PC-9 (cell line): ENCODE data around the gene GCNT2. TPM values are rescaled to one million over a fixed set of nuclear protein-coding genes. Genes with fewer than 3 reads are reported as not detected.

Source experiments
- BruUV-seq: library from RNA; stranded (reverse); fragments of 400-500 nt; replicated peaks from 2 replicates; lab custom pipeline; 2021; lab: Mats Ljungman, UMichigan
- CTCF ChIA-PET: fragments of 300-600 bp; sonication (Branson Sonifier 250); formaldehyde crosslinking; loops from one replicate; lab custom pipeline; 2022; ENCODE audit warnings: antibody characterized with exemption; lab: Charles Lee
- POLR2A ChIA-PET: fragments of 300-600 bp; sonication (Branson Sonifier 250); formaldehyde crosslinking; loops from one replicate; lab custom pipeline; 2022; ENCODE audit warnings: antibody characterized with exemption; ENCODE audit not compliant: unreplicated experiment; lab: Charles Lee
- DNase-seq, 2 experiments: peaks; one replicate each; pipeline versions ENCODE4 v3.0.0 to v3.0.0-alpha.2; 2015 to 2022; ENCODE audit warnings: mixed read lengths in 1 of 2
- H2AFZ ChIP-seq: fragments of 200-600 bp; sonication (generic); 2 replicates; pipeline ENCODE4 v1.8.1; 2017; ENCODE audit warnings: antibody characterized with exemption
- H3F3A ChIP-seq: fragments of 200-600 bp; sonication (generic); 2 replicates; pipeline ENCODE4 v1.8.1; 2017; ENCODE audit warnings: antibody characterized with exemption, mild to moderate bottlenecking, low read depth; ENCODE audit not compliant: insufficient read depth
- H3K27ac ChIP-seq: fragments of 200-600 bp; sonication (generic); 2 replicates; pipeline ENCODE4 v1.6.1; 2016; ENCODE audit warnings: mixed run types
- H3K27me3 ChIP-seq: fragments of 200-600 bp; sonication (generic); 2 replicates; pipeline ENCODE4 v1.6.1; 2016; ENCODE audit warnings: low read depth, mixed run types; ENCODE audit not compliant: insufficient read depth
- H3K36me3 ChIP-seq: fragments of 200-600 bp; sonication (generic); 2 replicates; pipeline ENCODE4 v1.6.1; 2016; ENCODE audit warnings: low read depth, mixed run types
- H3K4me1 ChIP-seq: fragments of 200-600 bp; sonication (generic); replicated peaks from 2 replicates; pipeline ENCODE4 v1.6.1; 2016; ENCODE audit warnings: mixed run types; ENCODE audit not compliant: insufficient read depth
- H3K4me2 ChIP-seq: fragments of 200-600 bp; sonication (generic); 2 replicates; pipeline ENCODE4 v1.6.1; 2017; ENCODE audit warnings: mixed run types
- H3K4me3 ChIP-seq: fragments of 200-600 bp; sonication (generic); 2 replicates; pipeline ENCODE4 v1.6.1; 2016; ENCODE audit warnings: mixed run types
- H3K79me2 ChIP-seq: fragments of 200-600 bp; sonication (generic); 2 replicates; pipeline ENCODE4 v1.6.1; 2017; ENCODE audit warnings: low read depth, mixed run types
- H3K9me2 ChIP-seq: fragments of 200-600 bp; sonication (generic); 2 replicates; pipeline ENCODE4 v1.8.1; 2017; ENCODE audit warnings: mild to moderate bottlenecking; ENCODE audit not compliant: insufficient read depth
- H3K9me3 ChIP-seq: fragments of 200-600 bp; sonication (generic); 2 replicates; pipeline ENCODE4 v1.8.1; 2016; ENCODE audit warnings: low read depth; ENCODE audit not compliant: insufficient read depth
- H4K20me1 ChIP-seq: fragments of 200-600 bp; sonication (generic); 2 replicates; pipeline ENCODE4 v1.8.1; 2017; ENCODE audit not compliant: insufficient read depth
- EZH2 ChIP-seq: fragments of 200-600 bp; sonication (generic); IDR thresholded peaks from 2 replicates; pipeline ENCODE4 v1.8.0; 2017; ENCODE audit warnings: antibody characterized with exemption, low read depth
- intact Hi-C: fragments of 100-400 bp; cut with micrococcal nuclease; formaldehyde crosslinking; loops from one replicate; pipeline ENCODE4 v1.10.0; 2022; ENCODE audit not compliant: unreplicated experiment
- total RNA-seq: library from RNA; stranded (reverse); gene quantifications from 2 replicates; pipeline ENCODE4 v1.2.3, GENCODE V29; 2021
- TF ChIP-seq, protein P1 (sequence below): fragments of 200-600 bp; sonication (generic); conservative IDR thresholded peaks from 2 replicates; pipeline ENCODE4 v1.6.1; 2017; ENCODE audit warnings: mixed run types, antibody characterized with exemption, mild to moderate bottlenecking, moderate library complexity

The GCNT2 gene
- total RNA-seq, 1 experiment from 2014 or later: 35.7 TPM

DNA sequence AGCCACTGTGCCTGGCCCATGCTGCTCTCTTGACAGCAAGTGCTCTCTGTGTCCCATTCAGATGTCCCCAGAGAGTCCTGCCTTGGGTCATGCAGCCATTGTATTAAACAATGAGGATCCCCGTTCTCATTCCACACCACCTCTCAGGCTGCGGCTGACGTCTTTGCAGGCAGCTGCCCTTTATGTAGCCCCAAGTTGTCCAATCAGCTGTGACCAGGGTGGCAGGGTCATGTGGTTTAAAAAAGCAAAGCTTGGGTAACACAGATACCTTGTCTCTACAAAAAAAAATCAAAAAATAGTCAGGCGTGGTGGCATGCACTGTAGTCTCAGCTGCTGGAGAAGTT, 13.2 kb downstream of the GCNT2 start:
- ChIA-PET POLR2A (interaction anchor here (0.6 kb wide), 1 partner anchor 126 kb away, joined by 4 read pairs; no protein-coding TSS in a partner anchor), CTCF (no interaction called here)
- Histone ChIP-seq H3K79me2 (peaks cover 81% of the 10 kb centered on the region), H2AFZ (no peak overlapping the region), H3K4me2 (no peak overlapping the region), H3F3A (peaks cover 5% of the 10 kb centered on the region), H3K9me3 (no peaks in the 10 kb centered on the region), H3K4me3 (no peak overlapping the region), H3K4me1 (peaks cover 23% of the 10 kb centered on the region), H3K27me3 (no peaks in the 10 kb centered on the region), H3K36me3 (no peaks in the 10 kb centered on the region), H3K9me2 (no peaks in the 10 kb centered on the region), H4K20me1 (no peaks in the 10 kb centered on the region; the same call in none of the 2 replicates), H3K27ac (no peak overlapping the region)
- intact Hi-C loops: loop anchor here (5.0 kb wide), 1 partner anchor 158 kb away; the partner anchor contains the start of genes C6orf52 and PAK1IP1
- no TSS peak for BruUV-seq
- TF ChIP-seq, protein P1, sequence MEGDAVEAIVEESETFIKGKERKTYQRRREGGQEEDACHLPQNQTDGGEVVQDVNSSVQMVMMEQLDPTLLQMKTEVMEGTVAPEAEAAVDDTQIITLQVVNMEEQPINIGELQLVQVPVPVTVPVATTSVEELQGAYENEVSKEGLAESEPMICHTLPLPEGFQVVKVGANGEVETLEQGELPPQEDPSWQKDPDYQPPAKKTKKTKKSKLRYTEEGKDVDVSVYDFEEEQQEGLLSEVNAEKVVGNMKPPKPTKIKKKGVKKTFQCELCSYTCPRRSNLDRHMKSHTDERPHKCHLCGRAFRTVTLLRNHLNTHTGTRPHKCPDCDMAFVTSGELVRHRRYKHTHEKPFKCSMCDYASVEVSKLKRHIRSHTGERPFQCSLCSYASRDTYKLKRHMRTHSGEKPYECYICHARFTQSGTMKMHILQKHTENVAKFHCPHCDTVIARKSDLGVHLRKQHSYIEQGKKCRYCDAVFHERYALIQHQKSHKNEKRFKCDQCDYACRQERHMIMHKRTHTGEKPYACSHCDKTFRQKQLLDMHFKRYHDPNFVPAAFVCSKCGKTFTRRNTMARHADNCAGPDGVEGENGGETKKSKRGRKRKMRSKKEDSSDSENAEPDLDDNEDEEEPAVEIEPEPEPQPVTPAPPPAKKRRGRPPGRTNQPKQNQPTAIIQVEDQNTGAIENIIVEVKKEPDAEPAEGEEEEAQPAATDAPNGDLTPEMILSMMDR: no peak
- no peak for TF ChIP-seq EZH2
- no peak for DNase-seq

- H3K79me2 ChIP-seq: peaks cover 74% of the 10 kb centered on the region
Observed at GRCh38 chr6:10535193-10535592, 14.0 kb downstream of the GCNT2 start.

GRCh38 chr6:10537726-10538125, 16.6 kb downstream of the GCNT2 start:
- CTCF ChIA-PET: no interaction called here
- peaks cover 49% of the 10 kb centered on the region for H3K79me2 ChIP-seq

More at GRCh38 chr6:10535193-10535592, 14.0 kb downstream of the GCNT2 start:
- no peak for TF ChIP-seq EZH2
- TF ChIP-seq, protein P1: no peak
- Histone ChIP-seq H3K4me1 (peaks cover 23% of the 10 kb centered on the region), H4K20me1 (no peaks in the 10 kb centered on the region; the same call in none of the 2 replicates), H3K27me3 (no peaks in the 10 kb centered on the region), H3K9me2 (no peaks in the 10 kb centered on the region), H3K36me3 (no peaks in the 10 kb centered on the region), H3K4me2 (no peak overlapping the region), H2AFZ (no peak overlapping the region), H3K27ac (no peak overlapping the region), H3F3A (no peaks in the 10 kb centered on the region), H3K9me3 (no peaks in the 10 kb centered on the region), H3K4me3 (no peak overlapping the region)
- ChIA-PET CTCF (no interaction called here), POLR2A (no interaction called here)
- intact Hi-C loops: no loop called here
- no TSS peak for BruUV-seq
- no peak for DNase-seq

More at GRCh38 chr6:10537726-10538125, 16.6 kb downstream of the GCNT2 start:
- TF ChIP-seq EZH2: no peak
- TF ChIP-seq, protein P1: no peak
- Histone ChIP-seq H3F3A (no peaks in the 10 kb centered on the region), H3K36me3 (peaks cover 4% of the 10 kb centered on the region; the same call in 1 of the 2 replicates), H3K4me1 (no peaks in the 10 kb centered on the region), H4K20me1 (peaks cover 4% of the 10 kb centered on the region; the same call in 1 of the 2 replicates), H3K4me2 (no peak overlapping the region), H3K9me2 (no peaks in the 10 kb centered on the region), H3K27me3 (no peaks in the 10 kb centered on the region), H3K27ac (no peak overlapping the region), H2AFZ (no peak overlapping the region), H3K4me3 (no peak overlapping the region), H3K9me3 (no peaks in the 10 kb centered on the region)
- intact Hi-C loops: no loop called here
- no peak for DNase-seq
- POLR2A ChIA-PET: no interaction called here
- BruUV-seq: no TSS peak
